ENCODE measurements around the gene RPS5. TPM values are rescaled to one million over a fixed set of nuclear protein-coding genes. Genes with fewer than 3 reads are reported as not detected.
A peak's percentile ranks its signal among the peaks of the same experiment; 100 is the strongest.

RPS5 gene
- total and polyA plus RNA-seq, 9 of the 15 experiments (the other 6 are each of a cell fraction or from before 2014, with no cell fraction given): 1,228 to 3,570 (median 2,484) TPM

- TF ChIP-seq, protein P1, sequence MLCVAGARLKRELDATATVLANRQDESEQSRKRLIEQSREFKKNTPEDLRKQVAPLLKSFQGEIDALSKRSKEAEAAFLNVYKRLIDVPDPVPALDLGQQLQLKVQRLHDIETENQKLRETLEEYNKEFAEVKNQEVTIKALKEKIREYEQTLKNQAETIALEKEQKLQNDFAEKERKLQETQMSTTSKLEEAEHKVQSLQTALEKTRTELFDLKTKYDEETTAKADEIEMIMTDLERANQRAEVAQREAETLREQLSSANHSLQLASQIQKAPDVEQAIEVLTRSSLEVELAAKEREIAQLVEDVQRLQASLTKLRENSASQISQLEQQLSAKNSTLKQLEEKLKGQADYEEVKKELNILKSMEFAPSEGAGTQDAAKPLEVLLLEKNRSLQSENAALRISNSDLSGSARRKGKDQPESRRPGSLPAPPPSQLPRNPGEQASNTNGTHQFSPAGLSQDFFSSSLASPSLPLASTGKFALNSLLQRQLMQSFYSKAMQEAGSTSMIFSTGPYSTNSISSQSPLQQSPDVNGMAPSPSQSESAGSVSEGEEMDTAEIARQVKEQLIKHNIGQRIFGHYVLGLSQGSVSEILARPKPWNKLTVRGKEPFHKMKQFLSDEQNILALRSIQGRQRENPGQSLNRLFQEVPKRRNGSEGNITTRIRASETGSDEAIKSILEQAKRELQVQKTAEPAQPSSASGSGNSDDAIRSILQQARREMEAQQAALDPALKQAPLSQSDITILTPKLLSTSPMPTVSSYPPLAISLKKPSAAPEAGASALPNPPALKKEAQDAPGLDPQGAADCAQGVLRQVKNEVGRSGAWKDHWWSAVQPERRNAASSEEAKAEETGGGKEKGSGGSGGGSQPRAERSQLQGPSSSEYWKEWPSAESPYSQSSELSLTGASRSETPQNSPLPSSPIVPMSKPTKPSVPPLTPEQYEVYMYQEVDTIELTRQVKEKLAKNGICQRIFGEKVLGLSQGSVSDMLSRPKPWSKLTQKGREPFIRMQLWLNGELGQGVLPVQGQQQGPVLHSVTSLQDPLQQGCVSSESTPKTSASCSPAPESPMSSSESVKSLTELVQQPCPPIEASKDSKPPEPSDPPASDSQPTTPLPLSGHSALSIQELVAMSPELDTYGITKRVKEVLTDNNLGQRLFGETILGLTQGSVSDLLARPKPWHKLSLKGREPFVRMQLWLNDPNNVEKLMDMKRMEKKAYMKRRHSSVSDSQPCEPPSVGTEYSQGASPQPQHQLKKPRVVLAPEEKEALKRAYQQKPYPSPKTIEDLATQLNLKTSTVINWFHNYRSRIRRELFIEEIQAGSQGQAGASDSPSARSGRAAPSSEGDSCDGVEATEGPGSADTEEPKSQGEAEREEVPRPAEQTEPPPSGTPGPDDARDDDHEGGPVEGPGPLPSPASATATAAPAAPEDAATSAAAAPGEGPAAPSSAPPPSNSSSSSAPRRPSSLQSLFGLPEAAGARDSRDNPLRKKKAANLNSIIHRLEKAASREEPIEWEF (CRISPR knock-in tag; IDR thresholded peaks at IDR 0.05): no peak
- TF ChIP-seq ZNF253 (CRISPR knock-in tag; conservative IDR thresholded peaks at IDR 0.05) (no peak), SMAD2 (IDR thresholded peaks at IDR 0.05; ENCODE audit: low read depth, low read length) (no peak), KHSRP (IDR thresholded peaks at IDR 0.05) (no peak), RNF2 (IDR thresholded peaks at IDR 0.05) (peak; percentile 1; the same call in 1 of the 2 replicates), TCFL5 (CRISPR knock-in tag; conservative IDR thresholded peaks at IDR 0.05) (no peak), EGR1 (conservative IDR thresholded peaks at IDR 0.05) (peak; percentile 83), RHOXF2B (CRISPR knock-in tag; conservative IDR thresholded peaks at IDR 0.05) (no peak), PRMT5 (CRISPR knock-in tag; IDR thresholded peaks at IDR 0.05) (no peak), E2F4 (CRISPR knock-in tag; IDR thresholded peaks at IDR 0.05; ENCODE audit: low read depth) (peak; percentile 72), HNRNPLL (IDR thresholded peaks at IDR 0.05; ENCODE audit: low read depth, low read length, poor library complexity, severe bottlenecking) (no peak), CCAR2 (IDR thresholded peaks at IDR 0.05; ENCODE audit: low read depth, low read length) (no peak), PHB2 (IDR thresholded peaks at IDR 0.05; ENCODE audit: low read depth) (no peak), TEAD4 (IDR thresholded peaks at IDR 0.05; ENCODE audit: low read length) (peak; percentile 11; the same call in 1 of the 2 replicates), TEAD4 (CRISPR knock-in tag; IDR thresholded peaks at IDR 0.05; ENCODE audit: borderline replicate concordance) (no peak), ZNF589 (CRISPR knock-in tag; IDR thresholded peaks at IDR 0.05; ENCODE audit: low read depth) (no peak; the same call in 1 of the 2 replicates), NFIX (CRISPR knock-in tag; IDR thresholded peaks at IDR 0.05; ENCODE audit: low read depth) (no peak), RAD21 (CRISPR knock-in tag; conservative IDR thresholded peaks at IDR 0.05 in 1 of 2, IDR thresholded peaks at IDR 0.05 in 1 of 2) (no peak)
- TF ChIP-seq, protein P2, sequence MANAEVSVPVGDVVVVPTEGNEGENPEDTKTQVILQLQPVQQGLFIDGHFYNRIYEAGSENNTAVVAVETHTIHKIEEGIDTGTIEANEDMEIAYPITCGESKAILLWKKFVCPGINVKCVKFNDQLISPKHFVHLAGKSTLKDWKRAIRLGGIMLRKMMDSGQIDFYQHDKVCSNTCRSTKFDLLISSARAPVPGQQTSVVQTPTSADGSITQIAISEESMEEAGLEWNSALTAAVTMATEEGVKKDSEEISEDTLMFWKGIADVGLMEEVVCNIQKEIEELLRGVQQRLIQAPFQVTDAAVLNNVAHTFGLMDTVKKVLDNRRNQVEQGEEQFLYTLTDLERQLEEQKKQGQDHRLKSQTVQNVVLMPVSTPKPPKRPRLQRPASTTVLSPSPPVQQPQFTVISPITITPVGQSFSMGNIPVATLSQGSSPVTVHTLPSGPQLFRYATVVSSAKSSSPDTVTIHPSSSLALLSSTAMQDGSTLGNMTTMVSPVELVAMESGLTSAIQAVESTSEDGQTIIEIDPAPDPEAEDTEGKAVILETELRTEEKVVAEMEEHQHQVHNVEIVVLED (CRISPR knock-in tag; IDR thresholded peaks at IDR 0.05): peak; percentile 64
- TF ChIP-seq, protein P3, sequence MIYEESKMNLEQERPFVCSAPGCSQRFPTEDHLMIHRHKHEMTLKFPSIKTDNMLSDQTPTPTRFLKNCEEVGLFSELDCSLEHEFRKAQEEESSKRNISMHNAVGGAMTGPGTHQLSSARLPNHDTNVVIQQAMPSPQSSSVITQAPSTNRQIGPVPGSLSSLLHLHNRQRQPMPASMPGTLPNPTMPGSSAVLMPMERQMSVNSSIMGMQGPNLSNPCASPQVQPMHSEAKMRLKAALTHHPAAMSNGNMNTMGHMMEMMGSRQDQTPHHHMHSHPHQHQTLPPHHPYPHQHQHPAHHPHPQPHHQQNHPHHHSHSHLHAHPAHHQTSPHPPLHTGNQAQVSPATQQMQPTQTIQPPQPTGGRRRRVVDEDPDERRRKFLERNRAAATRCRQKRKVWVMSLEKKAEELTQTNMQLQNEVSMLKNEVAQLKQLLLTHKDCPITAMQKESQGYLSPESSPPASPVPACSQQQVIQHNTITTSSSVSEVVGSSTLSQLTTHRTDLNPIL (CRISPR knock-in tag; IDR thresholded peaks at IDR 0.05): no peak
Observed at GRCh38 chr19:58361900-58362271, 25.2 kb upstream of the RPS5 start (continued).
